Fibroblast of pulmonary artery (primary cell): ENCODE data around the gene PASK.

ENCODE experiments used
- DNase-seq: peaks from one replicate; pipeline ENCODE4 v3.0.0-alpha.2; 2010; ENCODE audit warnings: low read depth
- H3K4me3 ChIP-seq: replicated peaks from 2 replicates; pipeline ENCODE4 v1.5.1; 2011; ENCODE audit warnings: low read depth, mild to moderate bottlenecking, control low read depth, low read length, moderate library complexity
- CTCF ChIP-seq: IDR thresholded peaks from 2 replicates; pipeline ENCODE4 v1.5.1; 2011; ENCODE audit warnings: mild to moderate bottlenecking, control low read depth, low read length, inconsistent platforms; ENCODE audit errors: missing control alignments

The PASK gene

DNA sequence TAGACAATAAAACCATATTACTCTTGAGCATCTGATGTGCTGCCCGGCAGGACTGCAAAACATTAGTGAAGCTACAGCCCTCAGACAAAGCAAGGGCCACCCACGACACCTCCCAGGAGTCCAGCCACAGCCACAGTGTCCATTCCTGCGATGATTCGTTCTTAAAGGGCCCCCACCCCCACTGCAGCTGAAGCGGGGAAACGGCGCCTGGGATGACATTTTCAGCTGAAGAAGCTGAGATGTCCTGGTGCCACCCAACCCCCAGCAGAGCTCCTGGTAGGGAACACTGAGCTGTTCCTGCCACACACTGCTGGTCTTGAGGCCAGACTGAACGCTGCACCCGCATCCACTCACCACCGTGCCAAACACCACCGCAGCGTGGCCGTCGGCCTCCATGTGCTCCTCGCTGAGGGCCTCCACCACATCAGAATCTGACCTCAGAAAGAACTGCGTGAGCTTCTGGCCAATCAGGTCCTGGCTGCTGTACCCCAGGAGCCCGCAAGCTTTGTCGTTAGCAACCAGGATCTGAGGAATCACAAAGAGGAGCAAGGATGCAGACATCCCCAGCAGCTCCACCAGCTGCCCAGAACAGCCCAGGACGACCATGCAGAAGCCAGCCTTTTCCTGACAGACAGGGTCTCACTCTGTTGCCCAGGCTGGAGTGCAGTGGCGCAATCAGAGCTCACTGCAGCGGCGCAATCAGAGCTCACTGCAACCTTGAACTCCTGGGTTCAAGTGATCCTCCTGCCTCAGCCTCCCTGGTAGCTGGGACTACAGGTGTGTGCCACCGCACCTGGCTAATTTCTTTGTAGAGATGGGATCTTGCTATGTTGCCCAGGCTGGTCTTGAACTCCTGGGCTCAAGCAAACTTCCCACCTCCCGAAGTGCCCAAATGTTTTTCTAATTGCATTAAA lies 9.5 kb downstream of the PASK start:
- H3K4me3 ChIP-seq, result no peak overlapping the region
- no peak for TF ChIP-seq CTCF
- no peak for DNase-seq

DNA sequence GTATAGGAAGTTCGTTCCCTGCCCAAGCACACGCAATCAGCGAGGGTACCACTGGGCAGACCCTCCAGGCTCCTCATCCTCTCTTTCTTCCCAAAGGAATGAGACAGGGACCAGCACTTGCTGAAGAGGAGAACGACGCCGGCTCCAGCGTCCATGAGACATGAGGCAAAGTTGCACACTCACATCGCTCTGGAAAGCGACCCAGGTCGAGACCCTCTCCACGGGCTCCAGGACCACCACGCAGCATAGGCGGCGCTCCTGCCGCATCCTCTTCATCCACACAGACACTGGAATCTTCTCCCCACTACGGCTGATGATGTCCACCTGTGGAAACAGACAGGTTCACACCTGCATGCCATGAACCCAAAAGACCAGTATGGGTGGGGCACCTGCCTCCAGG lies 10.8 kb downstream of the PASK start:
- no peak overlapping the region for H3K4me3 ChIP-seq

DNA sequence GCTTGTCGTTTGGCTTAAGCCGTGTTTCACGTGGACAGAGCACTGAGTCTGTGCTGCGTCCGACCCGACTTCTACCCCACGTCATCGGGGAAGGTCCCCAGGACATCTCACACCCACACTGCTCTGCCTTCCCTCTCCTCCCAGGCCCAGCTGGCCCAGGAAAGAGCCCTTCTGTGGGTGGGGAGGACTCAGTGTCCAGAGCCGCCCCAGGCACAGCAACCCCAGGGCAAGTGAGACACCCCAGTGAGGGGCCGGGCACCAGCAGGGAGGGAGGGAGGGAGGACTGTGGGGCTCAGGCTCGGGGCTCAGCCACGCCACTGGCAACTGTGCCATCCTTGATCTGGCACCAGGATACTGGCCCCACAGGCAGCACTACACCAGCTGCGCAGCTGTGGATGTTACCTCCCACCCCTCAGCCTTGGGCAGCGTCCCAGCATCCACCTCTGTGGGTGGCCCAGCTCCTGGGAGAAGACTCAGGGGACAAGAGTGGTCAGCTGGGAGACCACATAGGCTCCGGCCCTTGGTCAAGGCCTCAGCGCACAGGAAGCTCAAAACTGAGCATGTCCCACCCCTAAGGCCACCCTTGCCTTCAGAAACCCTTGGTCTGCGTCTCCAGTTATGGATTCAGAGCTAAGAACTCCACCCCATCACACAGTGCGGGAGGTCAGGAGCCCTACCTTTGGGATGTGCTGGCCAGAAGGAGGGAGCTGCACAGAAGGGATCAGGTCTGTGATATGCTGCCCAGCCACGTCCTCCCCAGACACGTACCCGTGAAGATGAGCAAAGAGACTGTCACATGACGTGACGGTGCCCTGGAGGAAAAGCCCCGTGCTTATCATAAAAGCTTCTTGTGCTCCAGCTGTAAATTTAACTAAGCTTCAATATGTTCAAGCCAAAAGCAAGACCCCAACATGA lies 11.7 kb downstream of the PASK start:
- no peak for DNase-seq
- no peak for TF ChIP-seq CTCF
- no peak overlapping the region for H3K4me3 ChIP-seq

More for the DNA sequence above, 10.8 kb downstream of the PASK start:
- DNase-seq, result no peak
- no peak for TF ChIP-seq CTCF

DNA sequence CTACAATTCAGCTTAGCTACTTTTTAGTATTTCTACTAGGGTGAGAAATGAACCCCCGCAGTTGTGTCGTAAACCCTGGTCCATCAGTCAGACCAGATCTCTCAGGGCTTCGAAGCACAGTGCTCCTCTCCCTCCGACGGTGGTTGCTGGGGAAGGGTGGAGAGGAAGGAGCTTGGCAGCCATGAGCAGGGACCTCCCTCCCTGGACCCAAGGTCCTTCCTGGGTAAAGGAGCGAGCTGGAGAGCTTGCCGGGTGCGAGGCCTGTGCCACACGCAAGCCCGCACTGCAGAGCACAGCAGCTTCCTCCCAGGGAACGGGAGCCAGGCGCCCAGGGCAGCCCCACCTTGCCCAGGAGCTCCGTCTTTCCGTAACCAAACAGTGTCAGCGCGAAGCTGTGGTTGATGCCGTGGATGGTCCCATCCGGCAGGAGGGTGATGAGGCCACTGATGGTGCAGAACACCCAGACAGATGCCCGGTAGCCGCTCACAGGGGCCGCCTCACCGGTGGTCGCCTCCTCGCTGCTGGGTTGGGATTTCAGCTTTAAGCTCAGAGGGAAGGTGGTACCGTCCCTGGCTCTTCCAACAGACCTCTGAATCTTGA lies 12.5 kb downstream of the PASK start:
- TF ChIP-seq CTCF, result no peak
- no peak for DNase-seq
- H3K4me3 ChIP-seq, result no peak overlapping the region

DNA sequence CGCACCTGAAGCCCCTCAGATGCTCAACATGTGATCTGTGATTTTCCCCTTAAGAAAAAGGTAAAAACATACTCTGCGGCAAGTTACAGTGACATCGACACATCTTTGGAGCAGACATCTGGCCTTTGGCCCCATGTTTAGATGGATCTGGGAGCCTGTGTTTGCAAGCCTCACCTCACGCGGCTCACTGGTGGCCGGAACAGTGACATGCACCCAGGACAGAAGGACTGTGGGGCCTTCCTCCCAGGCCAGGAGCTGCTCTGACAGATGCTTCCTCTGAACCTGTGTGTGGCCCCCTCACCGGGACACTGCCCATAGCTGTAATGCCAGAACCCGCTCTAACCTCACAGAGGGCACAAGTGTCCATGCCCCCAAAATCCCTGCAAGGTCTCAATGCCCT lies 13.1 kb downstream of the PASK start:
- no peak for DNase-seq
- no peak for TF ChIP-seq CTCF
- no peak overlapping the region for H3K4me3 ChIP-seq

GRCh38 chr2:241135737-241136136 lies 13.5 kb downstream of the PASK start:
- TF ChIP-seq CTCF, result no peak
- DNase-seq, result no peak

More at GRCh38 chr2:241135737-241136136, 13.5 kb downstream of the PASK start:
- no peak overlapping the region for H3K4me3 ChIP-seq
